Endothelial cell of umbilical vein (primary cell): ENCODE measurements around the gene CFAP61. TPM values are rescaled to one million over a fixed set of nuclear protein-coding genes. Genes with fewer than 3 reads are reported as not detected.

ENCODE experiments used
- BruUV-seq: library from RNA; stranded (reverse); fragments of 400-500 nt; replicated peaks from 2 replicates; lab custom pipeline; 2021; lab: Mats Ljungman, UMichigan
- CTCF ChIA-PET: fragments of 300-600, 350-600 bp; sonication (Branson Sonifier 250); formaldehyde crosslinking; loops from one replicate; lab custom pipeline; 2021; ENCODE audit warnings: antibody characterized with exemption, inconsistent platforms; lab: Charles Lee
- POLR2A ChIA-PET: fragments of 300-600, 350-600 bp; sonication (Branson Sonifier 250); formaldehyde crosslinking; loops from one replicate; lab custom pipeline; 2021; ENCODE audit warnings: antibody characterized with exemption, inconsistent platforms; lab: Charles Lee
- DNase-seq: peaks from one replicate; pipeline ENCODE4 v3.0.0-alpha.2; 2011; ENCODE audit warnings: low read depth, low spot score
- FAIRE-seq: peaks from 2 replicates; lab custom pipeline; 2011; peaks lifted over from hg19 to GRCh38; lab: Jason Lieb, UNC
- H2AFZ ChIP-seq: 2 replicates; pipeline ENCODE4 v1.6.0; 2012; ENCODE audit warnings: low read depth, low read length, control low read depth, inconsistent platforms
- H3K27ac ChIP-seq: 2 replicates; pipeline ENCODE4 v1.5.1; 2011; ENCODE audit warnings: low read depth, mild to moderate bottlenecking, control low read depth, low read length, moderate library complexity; ENCODE audit not compliant: insufficient read depth
- H3K27me3 ChIP-seq, 2 experiments: 2 replicates each; pipeline versions ENCODE4 v1.6.0 to v1.6.1; 2011; ENCODE audit warnings: low read length in 2 of 2, mixed read lengths in 1 of 2; ENCODE audit not compliant: control insufficient read depth in 2 of 2, insufficient read depth in 2 of 2
- H3K36me3 ChIP-seq, 2 experiments: 2 replicates in 1 of 2; 3 replicates in 1 of 2; pipeline ENCODE4 v1.5.1; 2011; ENCODE audit warnings: low read length in 2 of 2, mild to moderate bottlenecking in 1 of 2, moderate library complexity in 1 of 2; ENCODE audit not compliant: control insufficient read depth in 2 of 2, insufficient read depth in 2 of 2; ENCODE audit errors: extremely low read depth in 1 of 2
- H3K4me1 ChIP-seq: 3 replicates; pipeline ENCODE4 v1.5.1; 2011; ENCODE audit warnings: mild to moderate bottlenecking, low read length; ENCODE audit not compliant: control insufficient read depth, insufficient read depth; ENCODE audit errors: extremely low read depth
- H3K4me2 ChIP-seq: 2 replicates; pipeline ENCODE4 v1.6.1; 2011; ENCODE audit warnings: low read length, control low read depth, mixed read lengths; ENCODE audit not compliant: insufficient read depth
- H3K4me3 ChIP-seq, 3 experiments: fragments of 200-600 bp in 1 of 3; sonication (generic), shearing (Covaris generic) in 1 of 3; replicated peaks in 1 of 3; 2 replicates each; pipeline ENCODE4 v1.5.1; 2011 to 2016; ENCODE audit warnings: control low read depth in 3 of 3, low read length in 3 of 3, mild to moderate bottlenecking in 2 of 3, inconsistent platforms in 1 of 3, low read depth in 1 of 3, moderate library complexity in 1 of 3; ENCODE audit not compliant: insufficient read depth in 1 of 3
- H3K79me2 ChIP-seq: 2 replicates; pipeline ENCODE4 v1.6.0; 2012; ENCODE audit warnings: low read length, inconsistent platforms; ENCODE audit not compliant: control insufficient read depth, insufficient read depth
- H3K9ac ChIP-seq: replicated peaks from 2 replicates; pipeline ENCODE3; 2011; ENCODE audit warnings: low read length, control low read depth; ENCODE audit not compliant: insufficient read depth; ENCODE audit errors: extremely low read depth
- H3K9me1 ChIP-seq: replicated peaks from 3 replicates; pipeline ENCODE4 v1.6.0; 2011; ENCODE audit warnings: mild to moderate bottlenecking, low read length; ENCODE audit not compliant: control insufficient read depth, insufficient read depth; ENCODE audit errors: extremely low read depth
- H3K9me3 ChIP-seq: replicated peaks from 2 replicates; pipeline ENCODE4 v1.5.1; 2012; ENCODE audit warnings: low read length, inconsistent platforms; ENCODE audit not compliant: control insufficient read depth, insufficient read depth
- H4K20me1 ChIP-seq: replicated peaks from 2 replicates; pipeline ENCODE3; 2011; ENCODE audit warnings: mild to moderate bottlenecking, low read length; ENCODE audit not compliant: control insufficient read depth, insufficient read depth; ENCODE audit errors: extremely low read depth
- FOS ChIP-seq: IDR thresholded peaks from 2 replicates; pipeline ENCODE4 v1.6.1; 2011; ENCODE audit warnings: mild to moderate bottlenecking, low read length, moderate library complexity, borderline replicate concordance; ENCODE audit not compliant: insufficient read depth
- GATA2 ChIP-seq: IDR thresholded peaks from 2 replicates; pipeline ENCODE4 v1.7.0; 2011; ENCODE audit warnings: low read depth, mild to moderate bottlenecking, moderate library complexity, mixed read lengths, low read length; ENCODE audit not compliant: insufficient read length, insufficient read depth
- MYC ChIP-seq: IDR thresholded peaks from one replicate; pipeline ENCODE4 v1.6.1; 2011; ENCODE audit warnings: mild to moderate bottlenecking, low read depth, low read length
- POLR2A ChIP-seq: IDR thresholded peaks from 2 replicates; pipeline ENCODE4 v1.6.1; 2012; ENCODE audit warnings: low read depth, mild to moderate bottlenecking, control low read depth, low read length
- dilution Hi-C: fragments of 300-500 bp; cut with MboI; formaldehyde crosslinking; loops from one replicate; pipeline ENCODE4 v1.15.0; 2019; ENCODE audit warnings: low sequenced_read_pairs; ENCODE audit not compliant: extremely low pct_ligation_motif_present
- intact Hi-C: fragments of 100-400 bp; cut with micrococcal nuclease; formaldehyde crosslinking; loops from one replicate; pipeline ENCODE4 v1.10.0; 2022
- polyA plus RNA-seq, 4 experiments: library from polyadenylated mRNA; depleted of rRNA in 3 of 4; stranded (reverse) in 3 of 4; unstranded in 1 of 4; fragments of >200 nt; gene quantifications; 2 replicates each; pipeline versions ENCODE4 v1.2.1 to v1.2.3, GENCODE V29; 2011 to 2012; ENCODE audit warnings: missing spikeins in 1 of 4
- total RNA-seq: library from RNA; stranded (reverse); gene quantifications from 2 replicates; pipeline ENCODE4 v1.2.3, GENCODE V29; 2021
- TF ChIP-seq, protein P1 (sequence below): IDR thresholded peaks from 2 replicates; pipeline ENCODE4 v1.6.1; 2011; ENCODE audit not compliant: insufficient read depth, insufficient read length
- TF ChIP-seq, protein P2 (sequence below), 2 donors: IDR thresholded peaks; 1 replicate in 1 of 2; 2 replicates in 1 of 2; pipeline ENCODE4 v1.5.1; 2011; ENCODE audit warnings: low read length in 2 of 2, mild to moderate bottlenecking in 2 of 2, moderate library complexity in 2 of 2, control low read depth in 1 of 2, inconsistent platforms in 1 of 2, low read depth in 1 of 2; ENCODE audit not compliant: insufficient read depth in 1 of 2; ENCODE audit errors: extremely low read depth in 1 of 2

The CFAP61 gene
- total and polyA plus RNA-seq, 2 donors (not counting 3 experiments of a cell fraction or from before 2014, with no cell fraction given): not detected

- dilution Hi-C loops: no loop called here
- CTCF ChIA-PET: interaction anchor here (1.5 kb wide), 1 partner anchor 14 kb away, joined by 3 read pairs; no protein-coding TSS in a partner anchor
- TF ChIP-seq GATA2: no peak
- TF ChIP-seq, protein P1, sequence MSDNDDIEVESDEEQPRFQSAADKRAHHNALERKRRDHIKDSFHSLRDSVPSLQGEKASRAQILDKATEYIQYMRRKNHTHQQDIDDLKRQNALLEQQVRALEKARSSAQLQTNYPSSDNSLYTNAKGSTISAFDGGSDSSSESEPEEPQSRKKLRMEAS: no peak
- TF ChIP-seq, protein P2, sequence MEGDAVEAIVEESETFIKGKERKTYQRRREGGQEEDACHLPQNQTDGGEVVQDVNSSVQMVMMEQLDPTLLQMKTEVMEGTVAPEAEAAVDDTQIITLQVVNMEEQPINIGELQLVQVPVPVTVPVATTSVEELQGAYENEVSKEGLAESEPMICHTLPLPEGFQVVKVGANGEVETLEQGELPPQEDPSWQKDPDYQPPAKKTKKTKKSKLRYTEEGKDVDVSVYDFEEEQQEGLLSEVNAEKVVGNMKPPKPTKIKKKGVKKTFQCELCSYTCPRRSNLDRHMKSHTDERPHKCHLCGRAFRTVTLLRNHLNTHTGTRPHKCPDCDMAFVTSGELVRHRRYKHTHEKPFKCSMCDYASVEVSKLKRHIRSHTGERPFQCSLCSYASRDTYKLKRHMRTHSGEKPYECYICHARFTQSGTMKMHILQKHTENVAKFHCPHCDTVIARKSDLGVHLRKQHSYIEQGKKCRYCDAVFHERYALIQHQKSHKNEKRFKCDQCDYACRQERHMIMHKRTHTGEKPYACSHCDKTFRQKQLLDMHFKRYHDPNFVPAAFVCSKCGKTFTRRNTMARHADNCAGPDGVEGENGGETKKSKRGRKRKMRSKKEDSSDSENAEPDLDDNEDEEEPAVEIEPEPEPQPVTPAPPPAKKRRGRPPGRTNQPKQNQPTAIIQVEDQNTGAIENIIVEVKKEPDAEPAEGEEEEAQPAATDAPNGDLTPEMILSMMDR (IDR thresholded peaks at IDR 0.05; ENCODE audit: extremely low read depth in 1 of 2, insufficient read depth in 1 of 2, low read depth in 1 of 2, low read length in 2 of 2): no peak
- BruUV-seq: no TSS peak
- Histone ChIP-seq H3K4me3 (no peak overlapping the region), H4K20me1 (no peaks in the 10 kb centered on the region), H3K4me1 (no peaks in the 10 kb centered on the region), H2AFZ (no peak overlapping the region), H3K27me3 (no peaks in the 10 kb centered on the region), H3K9me1 (no peaks in the 10 kb centered on the region), H3K9me3 (no peaks in the 10 kb centered on the region), H3K9ac (no peak overlapping the region), H3K27ac (no peak overlapping the region), H3K4me2 (no peak overlapping the region), H3K79me2 (no peaks in the 10 kb centered on the region), H3K36me3 (no peaks in the 10 kb centered on the region)
- POLR2A ChIA-PET: no interaction called here
- intact Hi-C loops: no loop called here
- DNase-seq (no peak), FAIRE-seq (no peak)
Measured at GRCh38 chr20:20289331-20289730, 237.0 kb downstream of the CFAP61 start.

GRCh38 chr20:20292472-20292871 is 240.1 kb downstream of the CFAP61 start:
- FAIRE-seq (no peak), DNase-seq (no peak)
- H3K27ac ChIP-seq: no peak overlapping the region
- dilution Hi-C loops: no loop called here
- no peak for TF ChIP-seq FOS
- no peak for TF ChIP-seq MYC
- TF ChIP-seq, protein P2 (IDR thresholded peaks at IDR 0.05; ENCODE audit: extremely low read depth in 1 of 2, insufficient read depth in 1 of 2, low read depth in 1 of 2, low read length in 2 of 2): no peak
- no peak for TF ChIP-seq POLR2A
- no peaks in the 10 kb centered on the region for H3K27me3 ChIP-seq
- ChIA-PET POLR2A (no interaction called here), CTCF (no interaction called here)
- H3K4me3 ChIP-seq: no peak overlapping the region
- H2AFZ ChIP-seq: no peak overlapping the region
- H3K4me2 ChIP-seq: no peak overlapping the region
- no peaks in the 10 kb centered on the region for H3K4me1 ChIP-seq
- H3K36me3 ChIP-seq: no peaks in the 10 kb centered on the region
- no peaks in the 10 kb centered on the region for H3K79me2 ChIP-seq
- no peaks in the 10 kb centered on the region for H4K20me1 ChIP-seq
- H3K9me3 ChIP-seq: no peaks in the 10 kb centered on the region
- no peak overlapping the region for H3K9ac ChIP-seq
- intact Hi-C loops: no loop called here
- BruUV-seq: no TSS peak
- H3K9me1 ChIP-seq: no peaks in the 10 kb centered on the region
